Measurements from ENCODE around the gene MAML2. TPM values are rescaled to one million over a fixed set of nuclear protein-coding genes. Genes with fewer than 3 reads are reported as not detected.

The MAML2 gene
- total and polyA plus RNA-seq, 4 donors = 0.56 to 2.1 (median 1.4) TPM

- Histone ChIP-seq H3K27me3 (ENCODE audit: control insufficient read depth in 4 of 4, insufficient read depth in 4 of 4, low read length in 3 of 4) (peaks cover 0 to 4% (median 0%) of the 10 kb centered on the region in 4 donors), H3K9me3 (ENCODE audit: control insufficient read depth in 4 of 4, low read length in 3 of 4) (no peaks in the 10 kb centered on the region), H3K36me3 (ENCODE audit: control insufficient read depth in 4 of 4, insufficient read depth in 3 of 4, low read depth in 1 of 4, low read length in 3 of 4) (no peaks in the 10 kb centered on the region), H3K4me1 (ENCODE audit: control insufficient read depth in 4 of 4, insufficient read depth in 4 of 4, low read length in 3 of 4) (no peaks in the 10 kb centered on the region), H3K4me3 (ENCODE audit: low read depth in 1 of 3, low read length in 3 of 3) (no peak overlapping the region), H3K27ac (ENCODE audit: low read depth in 1 of 2, low read length in 2 of 2) (no peak overlapping the region), H3K9ac (ENCODE audit: low read depth in 1 of 2, low read length in 2 of 2) (no peak overlapping the region)
- no peak for DNase-seq (ENCODE audit: low spot score)
- TF ChIP-seq, protein P1, sequence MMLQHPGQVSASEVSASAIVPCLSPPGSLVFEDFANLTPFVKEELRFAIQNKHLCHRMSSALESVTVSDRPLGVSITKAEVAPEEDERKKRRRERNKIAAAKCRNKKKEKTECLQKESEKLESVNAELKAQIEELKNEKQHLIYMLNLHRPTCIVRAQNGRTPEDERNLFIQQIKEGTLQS (IDR thresholded peaks at IDR 0.05) = no peak
- TF ChIP-seq FOXA1 (IDR thresholded peaks at IDR 0.05) (no peak), HNF4G (IDR thresholded peaks at IDR 0.05) (no peak), TAF1 (conservative IDR thresholded peaks at IDR 0.05) (no peak)
- 63% methylated on average over 2 of the region's 2 CpGs for WGBS
Measured at GRCh38 chr11:96057502-96057901, 285.5 kb downstream of the MAML2 start.

- Histone ChIP-seq H3K27me3 (ENCODE audit: control insufficient read depth in 4 of 4, insufficient read depth in 4 of 4, low read length in 3 of 4) (peaks cover 0 to 4% (median 0%) of the 10 kb centered on the region in 4 donors), H3K27ac (ENCODE audit: low read depth in 1 of 2, low read length in 2 of 2) (no peak overlapping the region), H3K4me3 (ENCODE audit: low read depth in 1 of 3, low read length in 3 of 3) (no peak overlapping the region), H3K9me3 (ENCODE audit: control insufficient read depth in 4 of 4, low read length in 3 of 4) (no peaks in the 10 kb centered on the region), H3K4me1 (ENCODE audit: control insufficient read depth in 4 of 4, insufficient read depth in 4 of 4, low read length in 3 of 4) (no peaks in the 10 kb centered on the region), H3K36me3 (ENCODE audit: control insufficient read depth in 4 of 4, insufficient read depth in 3 of 4, low read depth in 1 of 4, low read length in 3 of 4) (no peaks in the 10 kb centered on the region), H3K9ac (ENCODE audit: low read depth in 1 of 2, low read length in 2 of 2) (no peak overlapping the region)
- WGBS = 81% methylated on average over 2 of the region's 2 CpGs
- DNase-seq (ENCODE audit: low spot score) = no peak
- TF ChIP-seq FOXA2 (IDR thresholded peaks at IDR 0.05) = no peak
- TF ChIP-seq HNF4G (IDR thresholded peaks at IDR 0.05) = no peak
- no peak for TF ChIP-seq FOXA1 (IDR thresholded peaks at IDR 0.05)
- TF ChIP-seq YY1 (IDR thresholded peaks at IDR 0.05) = no peak
- TF ChIP-seq, protein P1 (IDR thresholded peaks at IDR 0.05) = no peak
- TF ChIP-seq HNF4A (conservative IDR thresholded peaks at IDR 0.05) = no peak
- TF ChIP-seq, protein P2, sequence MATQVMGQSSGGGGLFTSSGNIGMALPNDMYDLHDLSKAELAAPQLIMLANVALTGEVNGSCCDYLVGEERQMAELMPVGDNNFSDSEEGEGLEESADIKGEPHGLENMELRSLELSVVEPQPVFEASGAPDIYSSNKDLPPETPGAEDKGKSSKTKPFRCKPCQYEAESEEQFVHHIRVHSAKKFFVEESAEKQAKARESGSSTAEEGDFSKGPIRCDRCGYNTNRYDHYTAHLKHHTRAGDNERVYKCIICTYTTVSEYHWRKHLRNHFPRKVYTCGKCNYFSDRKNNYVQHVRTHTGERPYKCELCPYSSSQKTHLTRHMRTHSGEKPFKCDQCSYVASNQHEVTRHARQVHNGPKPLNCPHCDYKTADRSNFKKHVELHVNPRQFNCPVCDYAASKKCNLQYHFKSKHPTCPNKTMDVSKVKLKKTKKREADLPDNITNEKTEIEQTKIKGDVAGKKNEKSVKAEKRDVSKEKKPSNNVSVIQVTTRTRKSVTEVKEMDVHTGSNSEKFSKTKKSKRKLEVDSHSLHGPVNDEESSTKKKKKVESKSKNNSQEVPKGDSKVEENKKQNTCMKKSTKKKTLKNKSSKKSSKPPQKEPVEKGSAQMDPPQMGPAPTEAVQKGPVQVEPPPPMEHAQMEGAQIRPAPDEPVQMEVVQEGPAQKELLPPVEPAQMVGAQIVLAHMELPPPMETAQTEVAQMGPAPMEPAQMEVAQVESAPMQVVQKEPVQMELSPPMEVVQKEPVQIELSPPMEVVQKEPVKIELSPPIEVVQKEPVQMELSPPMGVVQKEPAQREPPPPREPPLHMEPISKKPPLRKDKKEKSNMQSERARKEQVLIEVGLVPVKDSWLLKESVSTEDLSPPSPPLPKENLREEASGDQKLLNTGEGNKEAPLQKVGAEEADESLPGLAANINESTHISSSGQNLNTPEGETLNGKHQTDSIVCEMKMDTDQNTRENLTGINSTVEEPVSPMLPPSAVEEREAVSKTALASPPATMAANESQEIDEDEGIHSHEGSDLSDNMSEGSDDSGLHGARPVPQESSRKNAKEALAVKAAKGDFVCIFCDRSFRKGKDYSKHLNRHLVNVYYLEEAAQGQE (IDR thresholded peaks at IDR 0.05) = no peak
- no peak for TF ChIP-seq NR2F2 (IDR thresholded peaks at IDR 0.05)
- no peak for TF ChIP-seq MAX (IDR thresholded peaks at IDR 0.05)
- TF ChIP-seq TAF1 (conservative IDR thresholded peaks at IDR 0.05) = no peak
- no peak for TF ChIP-seq RAD21 (IDR thresholded peaks at IDR 0.05)
- no peak for TF ChIP-seq ZBTB33 (IDR thresholded peaks at IDR 0.05)
- no peak for TF ChIP-seq SP1 (IDR thresholded peaks at IDR 0.05)
- no peak for TF ChIP-seq EGR1 (IDR thresholded peaks at IDR 0.05; ENCODE audit: low read depth in 2 of 2)
- TF ChIP-seq, protein P3, sequence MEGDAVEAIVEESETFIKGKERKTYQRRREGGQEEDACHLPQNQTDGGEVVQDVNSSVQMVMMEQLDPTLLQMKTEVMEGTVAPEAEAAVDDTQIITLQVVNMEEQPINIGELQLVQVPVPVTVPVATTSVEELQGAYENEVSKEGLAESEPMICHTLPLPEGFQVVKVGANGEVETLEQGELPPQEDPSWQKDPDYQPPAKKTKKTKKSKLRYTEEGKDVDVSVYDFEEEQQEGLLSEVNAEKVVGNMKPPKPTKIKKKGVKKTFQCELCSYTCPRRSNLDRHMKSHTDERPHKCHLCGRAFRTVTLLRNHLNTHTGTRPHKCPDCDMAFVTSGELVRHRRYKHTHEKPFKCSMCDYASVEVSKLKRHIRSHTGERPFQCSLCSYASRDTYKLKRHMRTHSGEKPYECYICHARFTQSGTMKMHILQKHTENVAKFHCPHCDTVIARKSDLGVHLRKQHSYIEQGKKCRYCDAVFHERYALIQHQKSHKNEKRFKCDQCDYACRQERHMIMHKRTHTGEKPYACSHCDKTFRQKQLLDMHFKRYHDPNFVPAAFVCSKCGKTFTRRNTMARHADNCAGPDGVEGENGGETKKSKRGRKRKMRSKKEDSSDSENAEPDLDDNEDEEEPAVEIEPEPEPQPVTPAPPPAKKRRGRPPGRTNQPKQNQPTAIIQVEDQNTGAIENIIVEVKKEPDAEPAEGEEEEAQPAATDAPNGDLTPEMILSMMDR (IDR thresholded peaks at IDR 0.05; ENCODE audit: low read depth, low read length, missing input control) = no peak
- no peak for TF ChIP-seq JUND (IDR thresholded peaks at IDR 0.05)
- TF ChIP-seq GABPA (IDR thresholded peaks at IDR 0.05 in 1 of 2, conservative IDR thresholded peaks at IDR 0.05 in 1 of 2) = no peak
Measured at GRCh38 chr11:96056576-96056975, 286.4 kb downstream of the MAML2 start.

All from liver (tissue), 9 donors.